ENCODE measurements around the gene POLQ. TPM values are rescaled to one million over a fixed set of nuclear protein-coding genes. Genes with fewer than 3 reads are reported as not detected.

POLQ gene
- total RNA-seq, 1 experiment from 2014 or later, result 20.3 TPM

GRCh38 chr3:121436074-121436473 lies 109.7 kb downstream of the POLQ start:
- Histone ChIP-seq H3K4me1 (ENCODE audit: insufficient read depth, low read length, poor library complexity, severe bottlenecking) (no peaks in the 10 kb centered on the region), H3K9me3 (ENCODE audit: low read depth, low read length, poor library complexity, severe bottlenecking) (no peaks in the 10 kb centered on the region), H3K27ac (ENCODE audit: low read depth, low read length, poor library complexity, severe bottlenecking) (no peak overlapping the region), H3K4me3 (ENCODE audit: low read depth, low read length, poor library complexity, severe bottlenecking) (no peak overlapping the region), H3K36me3 (ENCODE audit: insufficient read depth, low read length, poor library complexity, severe bottlenecking) (peaks cover 25% of the 10 kb centered on the region), H3K27me3 (replicated peaks; ENCODE audit: insufficient read depth, low read depth, low read length, poor library complexity) (no peaks in the 10 kb centered on the region)
- POLR2A ChIA-PET (ENCODE audit: low non-redundant PET), result no interaction called here
- TF ChIP-seq, protein P1, sequence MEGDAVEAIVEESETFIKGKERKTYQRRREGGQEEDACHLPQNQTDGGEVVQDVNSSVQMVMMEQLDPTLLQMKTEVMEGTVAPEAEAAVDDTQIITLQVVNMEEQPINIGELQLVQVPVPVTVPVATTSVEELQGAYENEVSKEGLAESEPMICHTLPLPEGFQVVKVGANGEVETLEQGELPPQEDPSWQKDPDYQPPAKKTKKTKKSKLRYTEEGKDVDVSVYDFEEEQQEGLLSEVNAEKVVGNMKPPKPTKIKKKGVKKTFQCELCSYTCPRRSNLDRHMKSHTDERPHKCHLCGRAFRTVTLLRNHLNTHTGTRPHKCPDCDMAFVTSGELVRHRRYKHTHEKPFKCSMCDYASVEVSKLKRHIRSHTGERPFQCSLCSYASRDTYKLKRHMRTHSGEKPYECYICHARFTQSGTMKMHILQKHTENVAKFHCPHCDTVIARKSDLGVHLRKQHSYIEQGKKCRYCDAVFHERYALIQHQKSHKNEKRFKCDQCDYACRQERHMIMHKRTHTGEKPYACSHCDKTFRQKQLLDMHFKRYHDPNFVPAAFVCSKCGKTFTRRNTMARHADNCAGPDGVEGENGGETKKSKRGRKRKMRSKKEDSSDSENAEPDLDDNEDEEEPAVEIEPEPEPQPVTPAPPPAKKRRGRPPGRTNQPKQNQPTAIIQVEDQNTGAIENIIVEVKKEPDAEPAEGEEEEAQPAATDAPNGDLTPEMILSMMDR (conservative IDR thresholded peaks at IDR 0.05; ENCODE audit: low read depth, low read length), result no peak
- intact Hi-C loops (cut with micrococcal nuclease; ENCODE audit: unreplicated experiment), result no loop called here
- CTCF ChIA-PET, result no interaction called here
- no TSS peak for BruUV-seq (replicated peaks)
- DNase-seq (ENCODE audit: low spot score), result no peak

- intact Hi-C loops (cut with micrococcal nuclease; ENCODE audit: unreplicated experiment), result no loop called here
- no peak for DNase-seq (ENCODE audit: low spot score)
- no TSS peak for BruUV-seq (replicated peaks)
- Histone ChIP-seq H3K4me3 (ENCODE audit: low read depth, low read length, poor library complexity, severe bottlenecking) (no peak overlapping the region), H3K27me3 (replicated peaks; ENCODE audit: insufficient read depth, low read depth, low read length, poor library complexity) (no peaks in the 10 kb centered on the region), H3K9me3 (ENCODE audit: low read depth, low read length, poor library complexity, severe bottlenecking) (no peaks in the 10 kb centered on the region), H3K4me1 (ENCODE audit: insufficient read depth, low read length, poor library complexity, severe bottlenecking) (no peaks in the 10 kb centered on the region), H3K36me3 (ENCODE audit: insufficient read depth, low read length, poor library complexity, severe bottlenecking) (peaks cover 26% of the 10 kb centered on the region), H3K27ac (ENCODE audit: low read depth, low read length, poor library complexity, severe bottlenecking) (no peak overlapping the region)
- ChIA-PET CTCF (no interaction called here), POLR2A (ENCODE audit: low non-redundant PET) (no interaction called here)
- no peak for TF ChIP-seq EZH2 (IDR thresholded peaks at IDR 0.05; ENCODE audit: borderline replicate concordance, low read depth, low read length, poor library complexity, severe bottlenecking)
- TF ChIP-seq, protein P1 (conservative IDR thresholded peaks at IDR 0.05; ENCODE audit: low read depth, low read length), result no peak
These were observed 113.9 kb downstream of the POLQ start for GRCh38 chr3:121431726-121432517.

GRCh38 chr3:121430664-121431215 lies 115.0 kb downstream of the POLQ start:
- Histone ChIP-seq H3K27me3 (replicated peaks; ENCODE audit: insufficient read depth, low read depth, low read length, poor library complexity) (no peaks in the 10 kb centered on the region), H3K36me3 (ENCODE audit: insufficient read depth, low read length, poor library complexity, severe bottlenecking) (peaks cover 21% of the 10 kb centered on the region), H3K4me3 (ENCODE audit: low read depth, low read length, poor library complexity, severe bottlenecking) (no peak overlapping the region), H3K27ac (ENCODE audit: low read depth, low read length, poor library complexity, severe bottlenecking) (no peak overlapping the region), H3K9me3 (ENCODE audit: low read depth, low read length, poor library complexity, severe bottlenecking) (no peaks in the 10 kb centered on the region), H3K4me1 (ENCODE audit: insufficient read depth, low read length, poor library complexity, severe bottlenecking) (no peaks in the 10 kb centered on the region)
- POLR2A ChIA-PET (ENCODE audit: low non-redundant PET), result no interaction called here
- intact Hi-C loops (cut with micrococcal nuclease; ENCODE audit: unreplicated experiment), result no loop called here
- CTCF ChIA-PET, result no interaction called here
- TF ChIP-seq, protein P1 (conservative IDR thresholded peaks at IDR 0.05; ENCODE audit: low read depth, low read length), result no peak
- no peak for TF ChIP-seq EZH2 (IDR thresholded peaks at IDR 0.05; ENCODE audit: borderline replicate concordance, low read depth, low read length, poor library complexity, severe bottlenecking)
- BruUV-seq (replicated peaks), result no TSS peak
- no peak for DNase-seq (ENCODE audit: low spot score)
